ENCODE results near the gene PRPSAP1. TPM values are rescaled to one million over a fixed set of nuclear protein-coding genes. Genes with fewer than 3 reads are reported as not detected.

The PRPSAP1 gene
- total RNA-seq, 1 donor from 2014 or later: 60.2 TPM

DNA sequence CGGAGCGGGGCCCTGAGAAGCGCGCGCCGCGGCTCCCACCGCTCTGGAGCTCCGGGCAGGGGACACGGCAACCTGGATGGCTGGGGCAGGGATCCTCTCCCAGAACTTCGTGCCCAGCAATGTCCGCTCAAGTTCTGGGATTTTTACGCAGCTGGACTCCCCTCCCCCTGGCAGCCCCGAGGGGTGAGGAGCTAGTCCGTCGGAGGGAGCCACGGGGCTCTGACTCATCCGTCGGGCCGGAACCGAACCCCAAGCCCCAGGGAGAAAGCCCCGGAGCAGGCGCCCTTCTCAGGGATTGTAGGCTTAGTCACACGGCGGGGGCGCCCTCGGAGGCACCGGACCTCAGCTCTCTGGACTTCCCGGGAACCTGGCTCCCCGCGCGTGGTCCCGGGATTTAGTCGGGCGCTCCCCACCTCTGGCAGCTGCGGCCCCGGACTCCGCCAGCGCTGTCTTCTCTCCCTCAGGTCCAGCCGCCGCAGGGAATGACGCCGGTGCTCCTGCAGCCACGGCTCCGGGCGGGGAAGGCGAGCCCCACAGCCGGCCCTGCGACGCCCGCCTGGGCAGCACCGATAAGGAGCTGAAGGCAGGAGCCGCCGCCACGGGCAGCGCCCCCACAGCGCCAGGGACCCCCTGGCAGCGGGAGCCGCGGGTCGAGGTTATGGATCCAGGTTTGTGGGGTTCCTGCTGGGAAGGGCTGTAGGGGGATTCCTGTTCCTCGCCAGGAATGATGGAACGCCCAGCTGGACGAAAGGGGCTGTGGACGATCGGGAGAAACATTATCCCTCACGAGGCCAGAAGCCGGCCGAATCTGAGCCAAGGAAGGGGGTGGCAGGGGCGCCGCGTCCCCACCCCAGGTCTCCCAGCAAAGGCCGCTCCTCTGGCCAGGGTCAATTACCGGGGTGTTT lies 31.5 kb upstream of the PRPSAP1 start:
- Histone ChIP-seq H3K27ac (peak overlapping the region; percentile 65), H3K36me3 (no peaks in the 10 kb centered on the region), H3K9me3 (no peaks in the 10 kb centered on the region), H3K4me3 (peak overlapping the region; percentile 68), H3K27me3 (no peaks in the 10 kb centered on the region), H3K4me1 (peaks cover 33% of the 10 kb centered on the region)
- intact Hi-C loops (cut with DNase I): no loop called here
- ATAC-seq: peak; percentile 3
- DNase-seq: peak; percentile 74
- TF ChIP-seq, protein P1, sequence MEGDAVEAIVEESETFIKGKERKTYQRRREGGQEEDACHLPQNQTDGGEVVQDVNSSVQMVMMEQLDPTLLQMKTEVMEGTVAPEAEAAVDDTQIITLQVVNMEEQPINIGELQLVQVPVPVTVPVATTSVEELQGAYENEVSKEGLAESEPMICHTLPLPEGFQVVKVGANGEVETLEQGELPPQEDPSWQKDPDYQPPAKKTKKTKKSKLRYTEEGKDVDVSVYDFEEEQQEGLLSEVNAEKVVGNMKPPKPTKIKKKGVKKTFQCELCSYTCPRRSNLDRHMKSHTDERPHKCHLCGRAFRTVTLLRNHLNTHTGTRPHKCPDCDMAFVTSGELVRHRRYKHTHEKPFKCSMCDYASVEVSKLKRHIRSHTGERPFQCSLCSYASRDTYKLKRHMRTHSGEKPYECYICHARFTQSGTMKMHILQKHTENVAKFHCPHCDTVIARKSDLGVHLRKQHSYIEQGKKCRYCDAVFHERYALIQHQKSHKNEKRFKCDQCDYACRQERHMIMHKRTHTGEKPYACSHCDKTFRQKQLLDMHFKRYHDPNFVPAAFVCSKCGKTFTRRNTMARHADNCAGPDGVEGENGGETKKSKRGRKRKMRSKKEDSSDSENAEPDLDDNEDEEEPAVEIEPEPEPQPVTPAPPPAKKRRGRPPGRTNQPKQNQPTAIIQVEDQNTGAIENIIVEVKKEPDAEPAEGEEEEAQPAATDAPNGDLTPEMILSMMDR (IDR thresholded peaks at IDR 0.05): no peak

GRCh38 chr17:76384222-76384986 lies 30.7 kb upstream of the PRPSAP1 start, which contains the start of gene SPHK1:
Gene SPHK1 (plus strand): TSS chr17:76384609. CDS start chr17:76385645, 1,036 bp downstream.
- TF ChIP-seq, protein P1 (IDR thresholded peaks at IDR 0.05): no peak
- H3K27ac ChIP-seq: peak within 1 kb of the TSS; percentile 77
- H3K9me3 ChIP-seq: no peaks in the 10 kb centered on the region
- ATAC-seq (peak; percentile 88), DNase-seq (peak; percentile 88)
- no peaks in the 10 kb centered on the region for H3K27me3 ChIP-seq
- H3K36me3 ChIP-seq: no peaks in the 10 kb centered on the region
- peak within 1 kb of the TSS; percentile 68 for H3K4me3 ChIP-seq
- peaks cover 33% of the 10 kb centered on the region for H3K4me1 ChIP-seq
- intact Hi-C loops (cut with DNase I): no loop called here

DNA sequence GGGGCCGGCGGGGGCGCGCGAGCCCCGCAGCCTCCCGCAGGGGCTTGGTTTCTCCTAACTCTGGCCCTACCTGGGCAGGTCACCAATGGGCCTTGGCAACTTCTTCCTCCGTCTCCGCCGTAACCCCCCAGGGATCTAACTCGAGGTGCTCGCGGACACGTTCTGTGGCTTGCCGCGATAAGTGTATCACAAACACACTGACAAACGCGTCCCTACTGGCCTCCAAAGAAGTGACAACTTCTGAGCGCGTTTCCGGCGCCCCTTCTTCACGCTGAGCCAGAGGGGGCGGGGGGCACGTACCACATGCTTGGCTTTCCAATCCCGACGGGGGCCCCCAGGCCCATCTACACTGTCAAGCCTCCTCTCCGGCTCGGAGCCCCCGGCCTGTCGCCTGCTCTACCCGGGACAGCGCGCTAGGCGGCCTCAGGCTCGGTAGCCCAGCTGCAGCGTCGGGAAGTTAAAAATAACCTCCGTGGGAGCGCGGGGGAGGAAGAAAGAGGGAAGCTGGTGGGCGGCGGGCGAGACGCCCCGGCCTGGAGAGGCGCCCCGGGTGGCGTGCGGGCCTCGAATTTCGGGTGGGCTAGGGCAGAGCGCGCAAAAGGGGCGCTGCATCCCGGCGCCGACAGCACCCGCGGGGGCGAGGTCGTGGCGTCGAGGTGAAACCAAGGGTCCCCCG lies 30.0 kb upstream of the PRPSAP1 start:
- Histone ChIP-seq H3K4me3 (peak overlapping the region; percentile 68), H3K36me3 (no peaks in the 10 kb centered on the region), H3K27me3 (no peaks in the 10 kb centered on the region), H3K27ac (peak overlapping the region; percentile 77), H3K9me3 (no peaks in the 10 kb centered on the region), H3K4me1 (peaks cover 33% of the 10 kb centered on the region)
- DNase-seq: peak; percentile 78
- TF ChIP-seq, protein P1 (IDR thresholded peaks at IDR 0.05): peak; percentile 36
- peak; percentile 26 for ATAC-seq
- intact Hi-C loops (cut with DNase I): no loop called here

- H3K9me3 ChIP-seq: no peaks in the 10 kb centered on the region
- peak overlapping the region; percentile 77 for H3K27ac ChIP-seq
- DNase-seq (peak; percentile 82), ATAC-seq (peak; percentile 29)
- no peaks in the 10 kb centered on the region for H3K27me3 ChIP-seq
- TF ChIP-seq, protein P1 (IDR thresholded peaks at IDR 0.05): no peak
- intact Hi-C loops (cut with DNase I): no loop called here
- H3K4me3 ChIP-seq: peak overlapping the region; percentile 68
- no peaks in the 10 kb centered on the region for H3K36me3 ChIP-seq
- H3K4me1 ChIP-seq: peaks cover 33% of the 10 kb centered on the region
Measured at GRCh38 chr17:76382803-76383545, 29.3 kb upstream of the PRPSAP1 start.

- no peak for ATAC-seq
Measured at GRCh38 chr17:76382351-76382802, 28.7 kb upstream of the PRPSAP1 start.

More at GRCh38 chr17:76382351-76382802, 28.7 kb upstream of the PRPSAP1 start:
- H3K36me3 ChIP-seq: no peaks in the 10 kb centered on the region
- H3K27me3 ChIP-seq: no peaks in the 10 kb centered on the region
- H3K27ac ChIP-seq: peak overlapping the region; percentile 77
- no peaks in the 10 kb centered on the region for H3K9me3 ChIP-seq
- H3K4me1 ChIP-seq: peaks cover 33% of the 10 kb centered on the region
- H3K4me3 ChIP-seq: peak overlapping the region; percentile 68
- TF ChIP-seq, protein P1 (IDR thresholded peaks at IDR 0.05): no peak
- intact Hi-C loops (cut with DNase I): no loop called here
- no peak for DNase-seq
